Uterus (tissue), 2 donors: Measurements from ENCODE around the gene DDX46.

ENCODE experiments used
- POLR2A ChIP-seq, 2 donors: fragments of 450-650 bp; IDR thresholded peaks; one replicate each; pipeline ENCODE4 v1.6.1; 2016; ENCODE audit warnings: antibody characterized with exemption in 2 of 2, mild to moderate bottlenecking in 1 of 2, moderate library complexity in 1 of 2
- TF ChIP-seq, protein P1 (sequence below), 4 experiments: fragments of 200-600 bp in 2 of 4; fragments of 450-650 bp in 2 of 4; sonication (generic) in 2 of 4; IDR thresholded peaks; one replicate each; pipeline ENCODE4 v1.5.1; 2016 to 2019; ENCODE audit warnings: antibody characterized with exemption in 4 of 4, mild to moderate bottlenecking in 2 of 4, moderate library complexity in 1 of 4

DNA sequence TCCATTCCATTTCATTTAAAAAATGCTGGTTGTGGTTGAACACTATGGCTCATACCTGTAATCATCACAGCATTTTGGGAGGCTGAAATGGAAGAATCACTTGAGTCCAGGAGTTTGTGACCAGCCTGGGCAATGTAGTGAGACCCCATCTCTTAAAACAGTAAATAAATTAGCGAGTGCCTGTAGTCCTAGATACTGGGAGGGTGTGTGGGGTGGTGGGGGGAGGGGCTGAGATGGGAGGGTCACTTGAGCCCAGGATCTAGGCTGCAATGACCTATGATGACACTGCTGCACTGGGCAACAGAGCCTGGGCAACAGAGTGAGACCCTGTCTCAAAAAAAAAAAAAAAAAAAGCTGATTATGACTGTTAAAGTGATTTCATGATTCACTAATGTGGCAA is 29.1 kb downstream of the DDX46 start:
- TF ChIP-seq, protein P1, sequence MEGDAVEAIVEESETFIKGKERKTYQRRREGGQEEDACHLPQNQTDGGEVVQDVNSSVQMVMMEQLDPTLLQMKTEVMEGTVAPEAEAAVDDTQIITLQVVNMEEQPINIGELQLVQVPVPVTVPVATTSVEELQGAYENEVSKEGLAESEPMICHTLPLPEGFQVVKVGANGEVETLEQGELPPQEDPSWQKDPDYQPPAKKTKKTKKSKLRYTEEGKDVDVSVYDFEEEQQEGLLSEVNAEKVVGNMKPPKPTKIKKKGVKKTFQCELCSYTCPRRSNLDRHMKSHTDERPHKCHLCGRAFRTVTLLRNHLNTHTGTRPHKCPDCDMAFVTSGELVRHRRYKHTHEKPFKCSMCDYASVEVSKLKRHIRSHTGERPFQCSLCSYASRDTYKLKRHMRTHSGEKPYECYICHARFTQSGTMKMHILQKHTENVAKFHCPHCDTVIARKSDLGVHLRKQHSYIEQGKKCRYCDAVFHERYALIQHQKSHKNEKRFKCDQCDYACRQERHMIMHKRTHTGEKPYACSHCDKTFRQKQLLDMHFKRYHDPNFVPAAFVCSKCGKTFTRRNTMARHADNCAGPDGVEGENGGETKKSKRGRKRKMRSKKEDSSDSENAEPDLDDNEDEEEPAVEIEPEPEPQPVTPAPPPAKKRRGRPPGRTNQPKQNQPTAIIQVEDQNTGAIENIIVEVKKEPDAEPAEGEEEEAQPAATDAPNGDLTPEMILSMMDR (IDR thresholded peaks at IDR 0.05): no peak
- TF ChIP-seq POLR2A (IDR thresholded peaks at IDR 0.05): no peak
